B cell (primary cell): Measurements from ENCODE around the gene STAC3. TPM values are rescaled to one million over a fixed set of nuclear protein-coding genes. Genes with fewer than 3 reads are reported as not detected.

ENCODE experiments used
- ATAC-seq: fragments of 200-7000 bp; cut with Tn5 transposase; one replicate; pipeline ENCODE4 v1.10.0; 2021; ENCODE audit warnings: low read depth, mild to moderate bottlenecking, moderate number of reproducible peaks, moderate library complexity
- CTCF ChIA-PET: fragments of 350-600 bp; sonication (Branson Sonifier 250); formaldehyde crosslinking; loops from one replicate; lab custom pipeline; 2021; ENCODE audit warnings: antibody characterized with exemption, inconsistent platforms; lab: Charles Lee
- POLR2A ChIA-PET: fragments of 350-600 bp; sonication (Branson Sonifier 250); formaldehyde crosslinking; loops from one replicate; lab custom pipeline; 2021; ENCODE audit warnings: antibody characterized with exemption; lab: Charles Lee
- DNase-seq: peaks from one replicate; pipeline ENCODE4 v3.0.0; 2013
- H2AFZ ChIP-seq: 2 replicates; pipeline ENCODE4 v1.6.1; 2012; ENCODE audit warnings: mild to moderate bottlenecking, low read depth, low read length; ENCODE audit not compliant: insufficient read depth, poor library complexity, severe bottlenecking
- H3K27ac ChIP-seq, 2 donors: 1 replicate in 1 of 2; 2 replicates in 1 of 2; pipeline ENCODE4 v1.5.1; 2012 to 2013; ENCODE audit warnings: low read length in 2 of 2, mild to moderate bottlenecking in 2 of 2, moderate library complexity in 1 of 2
- H3K27me3 ChIP-seq, 4 experiments: fragments of 200-600 bp in 1 of 4; sonication (generic) in 1 of 4; replicated peaks in 1 of 4; 1 replicate in 2 of 4; 2 replicates in 2 of 4; pipeline versions ENCODE4 v1.6.1 to v1.7.0; 2013 to 2016; ENCODE audit warnings: low read length in 3 of 4, mild to moderate bottlenecking in 2 of 4, mixed read lengths in 1 of 4, moderate library complexity in 1 of 4; ENCODE audit not compliant: insufficient read depth in 4 of 4, control insufficient read depth in 3 of 4; ENCODE audit errors: control extremely low read depth in 1 of 4
- H3K36me3 ChIP-seq, 2 experiments: replicated peaks in 1 of 2; 1 replicate in 1 of 2; 2 replicates in 1 of 2; pipeline versions ENCODE4 v1.6.1 to v1.7.1; 2013; ENCODE audit warnings: low read length in 1 of 2; ENCODE audit not compliant: insufficient read depth in 2 of 2, control insufficient read depth in 1 of 2; ENCODE audit errors: control extremely low read depth in 1 of 2, extremely low read depth in 1 of 2
- H3K4me1 ChIP-seq, 2 donors: fragments of 200-600 bp in 1 of 2; sonication (generic) in 1 of 2; 1 replicate in 1 of 2; 2 replicates in 1 of 2; pipeline versions ENCODE4 v1.5.1 to v1.6.1; 2013 to 2017; ENCODE audit warnings: low read length in 2 of 2; ENCODE audit not compliant: control insufficient read depth in 2 of 2, insufficient read depth in 2 of 2
- H3K4me2 ChIP-seq: replicated peaks from 2 replicates; pipeline ENCODE3; 2012; ENCODE audit warnings: mild to moderate bottlenecking, low read depth, low read length; ENCODE audit not compliant: poor library complexity, severe bottlenecking
- H3K4me3 ChIP-seq, 5 experiments: fragments of 200-600 bp in 1 of 5; sonication (generic) in 1 of 5; 1 replicate in 3 of 5; 2 replicates in 2 of 5; pipeline versions ENCODE4 v1.5.1 to v1.7.0; 2011 to 2016; ENCODE audit warnings: low read length in 4 of 5, mild to moderate bottlenecking in 4 of 5, low read depth in 2 of 5, control low read depth in 1 of 5, moderate library complexity in 1 of 5; ENCODE audit not compliant: insufficient read depth in 1 of 5; ENCODE audit errors: control extremely low read depth in 1 of 5, extremely low read depth in 1 of 5
- H3K79me2 ChIP-seq: fragments of 200-600 bp; sonication (generic); one replicate; pipeline ENCODE4 v1.6.0; 2016; ENCODE audit warnings: low read length; ENCODE audit not compliant: control insufficient read depth, insufficient read depth
- H3K9ac ChIP-seq: fragments of 200-600 bp; sonication (generic); 2 replicates; pipeline ENCODE4 v1.6.1; 2017; ENCODE audit warnings: mild to moderate bottlenecking, low read length, moderate library complexity
- H3K9me3 ChIP-seq, 3 donors: one replicate each; pipeline versions ENCODE4 v1.6.1 to v1.7.1; 2013; ENCODE audit warnings: low read length in 2 of 3; ENCODE audit not compliant: control insufficient read depth in 2 of 3, insufficient read depth in 1 of 3; ENCODE audit errors: control extremely low read depth in 1 of 3
- H4K20me1 ChIP-seq: 2 replicates; pipeline ENCODE4 v1.6.0; 2012; ENCODE audit warnings: mild to moderate bottlenecking, low read length; ENCODE audit not compliant: insufficient read depth, control insufficient read depth, poor library complexity, severe bottlenecking
- H3K27ac Mint-ChIP-seq: one replicate; pipeline ENCODE4 v1.8.0; 2021; ENCODE audit warnings: mixed read lengths
- H3K27me3 Mint-ChIP-seq: one replicate; pipeline ENCODE4 v1.8.0; 2021; ENCODE audit warnings: mixed read lengths
- H3K4me1 Mint-ChIP-seq: one replicate; pipeline ENCODE4 v1.8.0; 2021; ENCODE audit warnings: mixed read lengths
- H3K4me3 Mint-ChIP-seq: one replicate; pipeline ENCODE4 v1.8.0; 2021; ENCODE audit warnings: mixed read lengths
- H3K9me3 Mint-ChIP-seq: one replicate; pipeline ENCODE4 v1.8.0; 2022; ENCODE audit warnings: mixed read lengths; ENCODE audit not compliant: insufficient read depth
- EZH2 ChIP-seq: IDR thresholded peaks from 2 replicates; pipeline ENCODE4 v1.6.1; 2012; ENCODE audit warnings: borderline replicate concordance, low read depth, mild to moderate bottlenecking, moderate library complexity, low read length; ENCODE audit not compliant: insufficient read depth, poor library complexity, severe bottlenecking
- WGBS: methylation state at CpG from one replicate; pipeline ENCODE4 v1.1.5; 2013; ENCODE audit warnings: missing lambda C conversion rate; ENCODE audit not compliant: insufficient coverage; 5-methylcytosine and 5-hydroxymethylcytosine counted together
- intact Hi-C: fragments of 100-400 bp; cut with micrococcal nuclease; formaldehyde crosslinking; loops from one replicate; pipeline ENCODE4 v1.10.0; 2022
- polyA plus RNA-seq: library from polyadenylated mRNA; depleted of rRNA; stranded (reverse); fragments of >200 nt; gene quantifications from 2 replicates; pipeline ENCODE4 v1.2.3, GENCODE V29; 2012
- total RNA-seq, 2 donors: library from RNA; stranded (reverse); fragments of 120-200 nt in 1 of 2; gene quantifications; 1 replicate in 1 of 2; 2 replicates in 1 of 2; pipeline versions ENCODE4 v1.2.3 to v1.2.4, GENCODE V29; 2013 to 2022
- TF ChIP-seq, protein P1 (sequence below): fragments of 200-600 bp; IDR thresholded peaks from one replicate; pipeline ENCODE4 v1.8.0; 2022; ENCODE audit warnings: antibody characterized with exemption, mild to moderate bottlenecking

Gene STAC3
- total and polyA plus RNA-seq, 2 donors (not counting 1 experiment from before 2014, with no cell fraction given) = 4.5 to 6.2 TPM

DNA sequence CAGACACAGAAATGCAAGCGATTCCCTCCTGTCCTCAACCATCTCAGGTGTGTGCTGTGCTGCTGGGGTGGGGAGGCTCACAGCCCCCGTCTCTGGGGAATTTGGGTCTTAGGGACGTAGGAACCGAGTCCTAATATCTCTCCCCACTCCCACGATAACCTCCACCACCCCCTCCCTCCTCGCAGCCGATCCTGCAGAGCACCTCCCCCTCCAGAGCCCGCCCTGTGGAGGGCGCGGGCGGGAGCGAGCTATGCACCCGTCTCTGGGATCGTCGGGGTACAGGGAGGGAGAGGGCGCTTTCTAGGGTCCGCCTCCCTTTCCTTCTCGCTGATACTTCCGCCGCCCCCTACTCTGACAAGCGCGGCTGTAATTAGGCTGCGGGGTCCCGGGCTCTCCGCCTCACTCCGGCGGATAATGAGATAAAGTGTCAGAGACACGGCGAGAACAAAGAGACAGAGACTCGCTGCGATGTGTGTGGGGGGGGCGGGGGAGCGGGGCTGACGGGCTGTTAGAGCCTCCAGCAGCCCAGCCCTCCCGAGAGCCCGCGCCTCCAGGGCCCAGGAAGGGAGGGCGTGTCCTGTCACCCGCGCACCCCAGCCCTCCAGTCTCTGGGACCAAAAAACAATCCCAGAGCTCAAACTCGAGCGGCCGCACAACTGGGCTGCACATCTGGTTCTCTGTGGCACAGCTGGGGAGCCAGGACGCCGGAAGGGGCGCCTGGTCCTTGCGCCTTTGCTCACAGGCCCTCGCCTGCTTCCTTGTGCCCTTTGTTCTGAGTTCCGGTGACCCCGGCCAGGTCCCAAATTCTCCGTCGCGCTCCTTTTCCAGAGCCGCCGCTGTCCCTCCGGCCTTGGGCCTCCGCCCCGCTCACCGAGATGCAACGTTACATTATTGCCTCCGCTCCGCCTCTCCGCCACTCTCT, 12.8 kb downstream of the STAC3 start:
- Histone ChIP-seq H3K9me3 (peaks cover 0 to 24% (median 0%) of the 10 kb centered on the region in 3 donors), H3K36me3 (peaks cover 0 to 13% of the 10 kb centered on the region in 2 experiments), H3K4me3 (peak overlapping the region in 4 of 5 experiments; percentile 47 to 79 (median 76)), H4K20me1 (peaks cover 8% of the 10 kb centered on the region), H3K4me2 (peak overlapping the region; percentile 95), H3K79me2 (peaks cover 12% of the 10 kb centered on the region), H3K9ac (peak overlapping the region; percentile 74), H3K27ac (no peak overlapping the region), H3K4me1 (peaks cover 90 to 99% of the 10 kb centered on the region in 2 donors), H3K27me3 (peaks cover 0 to 62% (median 26%) of the 10 kb centered on the region in 4 experiments), H2AFZ (peak overlapping the region; percentile 78)
- no peak for ATAC-seq
- ChIA-PET POLR2A (interaction anchor here (4.8 to 11.2 kb wide), 3 partner anchors 8 to 23 kb away, joined by 18 to 110 read pairs (median 89); partner anchors contain the start of genes NXPH4 and SHMT2), CTCF (interaction anchor here (0.6 to 31.1 kb wide), 6 partner anchors 10 to 314 kb away, joined by 3 to 838 read pairs (median 5); partner anchors contain the start of genes NXPH4, SHMT2 and STAT6)
- 4% methylated on average over 52 of the region's 63 CpGs for WGBS
- H3K27me3 Mint-ChIP-seq = peaks cover 12% of the 10 kb centered on the region
- no peak for TF ChIP-seq EZH2
- TF ChIP-seq, protein P1, sequence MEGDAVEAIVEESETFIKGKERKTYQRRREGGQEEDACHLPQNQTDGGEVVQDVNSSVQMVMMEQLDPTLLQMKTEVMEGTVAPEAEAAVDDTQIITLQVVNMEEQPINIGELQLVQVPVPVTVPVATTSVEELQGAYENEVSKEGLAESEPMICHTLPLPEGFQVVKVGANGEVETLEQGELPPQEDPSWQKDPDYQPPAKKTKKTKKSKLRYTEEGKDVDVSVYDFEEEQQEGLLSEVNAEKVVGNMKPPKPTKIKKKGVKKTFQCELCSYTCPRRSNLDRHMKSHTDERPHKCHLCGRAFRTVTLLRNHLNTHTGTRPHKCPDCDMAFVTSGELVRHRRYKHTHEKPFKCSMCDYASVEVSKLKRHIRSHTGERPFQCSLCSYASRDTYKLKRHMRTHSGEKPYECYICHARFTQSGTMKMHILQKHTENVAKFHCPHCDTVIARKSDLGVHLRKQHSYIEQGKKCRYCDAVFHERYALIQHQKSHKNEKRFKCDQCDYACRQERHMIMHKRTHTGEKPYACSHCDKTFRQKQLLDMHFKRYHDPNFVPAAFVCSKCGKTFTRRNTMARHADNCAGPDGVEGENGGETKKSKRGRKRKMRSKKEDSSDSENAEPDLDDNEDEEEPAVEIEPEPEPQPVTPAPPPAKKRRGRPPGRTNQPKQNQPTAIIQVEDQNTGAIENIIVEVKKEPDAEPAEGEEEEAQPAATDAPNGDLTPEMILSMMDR = no peak
- DNase-seq = peak; percentile 65
- peak overlapping the region; percentile 89 for H3K4me3 Mint-ChIP-seq
- peak overlapping the region; percentile 80 for H3K27ac Mint-ChIP-seq
- intact Hi-C loops = loop anchor here (10.0 kb wide), 1 partner anchor 483 kb away; the partner anchor contains the start of gene PRIM1
- peaks cover 92% of the 10 kb centered on the region for H3K4me1 Mint-ChIP-seq
- H3K9me3 Mint-ChIP-seq = no peaks in the 10 kb centered on the region
